ENCODE data around the gene ANGPT4.
"Not testable (repeated sequence)": the region's sequence is repeated elsewhere in the genome, so short reads cannot be mapped to it uniquely, and the experiment has no call there.

The ANGPT4 gene

DNA sequence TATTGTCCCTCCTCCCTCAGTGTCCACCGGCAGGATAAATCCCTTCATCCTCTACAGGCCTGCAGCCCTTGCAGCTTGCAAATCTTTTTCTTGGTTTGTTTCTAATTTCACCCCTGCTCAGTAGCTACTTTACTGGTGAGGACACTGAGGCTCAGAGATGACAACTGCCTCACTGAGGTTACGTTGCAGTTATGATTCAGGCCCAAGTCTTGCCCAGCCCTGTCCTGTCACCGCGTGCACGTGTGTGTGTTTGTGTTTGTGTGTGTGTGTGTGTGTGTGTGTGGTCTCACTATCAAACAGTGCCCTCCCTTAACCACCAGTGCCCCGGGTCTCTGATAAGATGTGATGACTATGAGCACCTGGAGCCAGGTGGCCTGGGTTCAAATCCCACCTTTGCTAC, 61.5 kb downstream of the ANGPT4 start:
- H3K4me3 ChIP-seq = no peak overlapping the region

DNA sequence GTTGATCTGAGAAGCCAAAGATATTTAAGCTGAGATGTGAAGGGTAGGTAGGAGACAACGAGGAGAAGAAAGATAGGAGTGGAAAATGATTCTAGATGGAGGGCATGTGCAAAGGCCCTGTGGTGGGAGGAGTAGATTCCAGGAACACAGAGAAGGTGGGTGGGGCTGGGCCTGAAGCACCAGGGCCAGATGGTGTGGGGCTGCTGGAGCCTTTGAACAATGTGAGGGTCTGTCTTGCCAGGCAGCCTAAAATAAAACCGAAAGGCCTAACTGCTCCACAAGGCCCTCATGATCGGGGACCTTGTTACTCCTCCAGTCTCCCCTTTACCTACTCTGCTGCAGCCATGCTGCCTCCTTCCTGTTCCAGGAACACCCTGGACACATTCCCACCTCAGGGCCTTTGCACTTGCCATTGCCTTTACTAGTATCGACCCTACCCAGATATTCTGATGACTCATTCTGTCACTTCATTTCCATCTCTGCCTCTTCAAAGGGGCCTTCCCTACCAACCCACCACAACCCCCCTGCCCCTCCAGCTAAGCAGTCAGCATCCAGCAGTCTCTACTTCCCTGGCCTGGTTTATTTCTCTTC, 62.6 kb downstream of the ANGPT4 start:
- Histone ChIP-seq H3K4me3 (no peak overlapping the region), H3K27ac (peak overlapping the region in 2 of 21 experiments; percentile 35 to 65)

More for the DNA sequence above, 61.5 kb downstream of the ANGPT4 start:
- H3K27ac ChIP-seq = peak overlapping the region in 2 of 21 experiments; percentile 35 to 65

DNA sequence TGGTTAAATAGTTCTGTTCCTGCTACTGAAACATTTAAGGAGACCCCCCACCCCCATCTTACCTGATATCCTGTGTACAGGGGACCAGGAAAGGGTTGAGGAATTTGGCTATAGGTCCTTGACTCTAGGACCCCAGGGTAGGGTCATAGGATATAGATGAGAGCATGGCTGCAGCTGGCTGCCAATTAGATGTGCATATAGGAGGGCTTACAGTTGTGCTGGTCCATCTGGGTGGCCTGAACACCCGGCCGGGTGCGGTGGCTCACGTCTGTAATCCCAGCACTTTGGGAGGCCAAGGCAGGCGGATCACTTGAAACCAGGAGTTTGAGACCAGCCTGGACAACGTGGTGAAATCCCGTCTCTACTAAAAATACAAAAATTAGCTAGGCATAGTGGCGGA, 67.4 kb downstream of the ANGPT4 start:
- H3K4me3 ChIP-seq = not testable (repeated sequence)
- H3K27ac ChIP-seq = peak overlapping the region in 1 of 21 experiments; percentile 29

DNA sequence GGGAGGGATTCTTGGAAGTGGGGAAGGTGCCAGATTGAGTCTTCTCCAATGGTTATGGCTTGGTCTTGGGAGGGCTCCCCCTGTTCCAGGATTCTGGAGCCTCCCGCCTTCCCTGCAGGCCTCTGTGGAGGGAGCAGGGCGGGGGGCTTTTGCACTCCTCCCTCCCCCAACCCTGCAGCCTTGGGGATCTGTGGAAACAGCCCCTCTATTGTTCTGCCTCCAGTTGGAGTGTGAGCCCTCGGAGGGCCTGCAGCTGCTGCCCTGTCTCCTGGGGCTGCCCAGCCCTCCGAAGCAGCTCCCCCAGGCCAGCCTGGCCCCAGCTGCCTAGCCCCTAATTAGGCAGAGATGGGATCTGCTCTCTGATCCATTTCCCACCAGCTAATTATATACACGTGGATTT, 67.9 kb downstream of the ANGPT4 start:
- H3K27ac ChIP-seq = peak overlapping the region in 2 of 21 experiments; percentile 15 to 29
- H3K4me3 ChIP-seq = no peak overlapping the region

DNA sequence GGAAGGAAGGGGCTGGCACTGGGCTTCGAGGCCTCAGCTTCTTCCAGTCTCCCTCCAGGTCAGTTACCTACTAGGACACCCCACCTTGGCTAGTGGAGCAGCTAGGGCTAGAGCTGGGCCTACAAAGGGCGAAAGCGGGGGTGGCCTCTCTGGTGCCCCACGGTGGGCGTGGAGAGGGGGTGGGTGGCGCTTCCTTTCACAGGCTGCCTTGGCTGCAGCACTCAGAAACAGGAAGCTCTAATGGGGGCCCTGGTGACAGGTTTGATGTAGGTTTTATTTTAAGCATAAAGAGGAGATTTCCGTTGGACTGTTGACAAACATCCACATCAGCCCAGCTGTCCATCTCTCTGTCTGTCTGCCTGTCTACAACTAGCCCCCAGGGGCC, 69.2 kb downstream of the ANGPT4 start:
- Histone ChIP-seq H3K27ac (peak overlapping the region in 16 of 21 experiments; percentile 7 to 85 (median 52)), H3K4me3 (peak overlapping the region in 6 of 7 experiments; percentile 0 to 50 (median 12))

DNA sequence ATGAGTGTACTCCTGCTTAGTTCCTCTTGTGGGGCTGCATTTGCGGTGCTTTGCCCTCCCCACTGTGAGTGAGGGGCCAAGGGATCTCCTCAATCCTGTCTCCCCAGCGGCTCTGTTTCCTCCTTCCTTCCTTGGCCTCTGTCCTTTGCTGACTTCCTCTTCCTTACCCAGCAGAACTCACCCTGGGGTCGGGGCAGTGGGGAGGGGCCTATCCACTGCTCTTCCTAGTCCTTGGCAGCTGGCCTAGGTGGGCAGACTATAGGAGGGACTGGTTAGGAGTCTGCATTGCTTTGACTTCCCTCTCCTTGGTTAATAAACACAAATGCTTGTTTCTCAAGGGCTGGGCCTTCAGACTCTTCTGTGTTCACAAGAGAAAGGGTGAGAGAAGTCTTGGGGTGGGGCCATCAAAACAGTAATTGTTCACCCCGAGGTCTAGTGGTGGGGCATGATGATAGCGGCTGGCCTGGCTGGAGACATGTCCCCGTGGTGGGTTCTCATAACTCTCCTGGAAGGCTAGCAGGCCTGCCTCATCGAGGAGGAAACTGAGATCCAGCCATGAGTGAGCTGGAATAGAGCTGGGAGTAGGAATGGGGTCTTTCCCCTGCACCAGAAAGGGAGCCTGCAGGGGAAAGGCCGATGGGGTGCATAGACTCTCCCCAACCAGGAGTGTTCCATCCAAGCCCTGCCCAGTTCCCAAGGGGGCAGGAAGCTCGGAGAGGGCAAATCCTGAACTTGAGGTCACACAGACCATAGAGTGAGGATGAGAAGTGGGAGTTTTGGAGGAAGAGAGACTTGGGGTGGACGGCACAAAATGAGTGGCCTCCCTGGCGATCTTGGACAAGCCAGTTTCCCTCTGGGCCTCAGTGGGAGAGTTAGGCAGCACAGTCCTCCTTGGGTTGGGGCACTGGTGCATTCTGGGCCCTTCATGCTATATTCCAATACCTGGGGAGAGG, 69.9 kb downstream of the ANGPT4 start:
- H3K27ac ChIP-seq = peak overlapping the region in 18 of 21 experiments; percentile 7 to 85 (median 60)
- peak overlapping the region; percentile 18 to 50 (median 37) for H3K4me3 ChIP-seq

DNA sequence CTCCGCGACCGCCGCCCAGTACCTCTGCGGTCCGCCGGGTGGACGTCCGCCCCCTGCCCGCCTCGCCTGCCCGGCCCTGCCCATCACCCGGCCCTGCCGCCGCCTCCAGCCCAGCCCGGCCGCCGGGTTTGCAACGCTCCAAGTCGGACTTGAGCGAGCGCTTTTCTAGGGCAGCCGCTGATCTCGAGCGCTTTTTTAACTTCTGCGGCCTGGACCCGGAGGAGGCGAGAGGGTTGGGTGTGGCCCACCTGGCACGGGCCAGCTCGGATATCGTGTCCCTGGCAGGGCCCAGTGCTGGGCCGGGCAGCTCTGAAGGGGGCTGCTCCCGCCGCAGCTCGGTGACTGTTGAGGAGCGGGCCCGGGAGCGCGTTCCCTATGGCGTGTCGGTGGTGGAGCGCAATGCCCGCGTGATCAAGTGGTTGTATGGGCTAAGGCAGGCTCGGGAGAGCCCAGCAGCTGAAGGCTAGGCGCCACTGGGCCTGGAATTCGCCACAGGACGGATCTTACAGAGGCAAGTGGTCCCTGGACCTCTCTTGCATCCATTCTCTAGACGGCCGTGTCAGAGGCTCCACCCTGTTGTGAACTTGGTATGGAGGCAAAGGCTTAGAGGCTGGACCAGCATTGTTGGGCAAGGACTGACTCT, 70.8 kb downstream of the ANGPT4 start:
- Histone ChIP-seq H3K27ac (peak overlapping the region in 19 of 21 experiments; percentile 6 to 85 (median 63)), H3K4me3 (peak overlapping the region; percentile 18 to 50 (median 37))

DNA sequence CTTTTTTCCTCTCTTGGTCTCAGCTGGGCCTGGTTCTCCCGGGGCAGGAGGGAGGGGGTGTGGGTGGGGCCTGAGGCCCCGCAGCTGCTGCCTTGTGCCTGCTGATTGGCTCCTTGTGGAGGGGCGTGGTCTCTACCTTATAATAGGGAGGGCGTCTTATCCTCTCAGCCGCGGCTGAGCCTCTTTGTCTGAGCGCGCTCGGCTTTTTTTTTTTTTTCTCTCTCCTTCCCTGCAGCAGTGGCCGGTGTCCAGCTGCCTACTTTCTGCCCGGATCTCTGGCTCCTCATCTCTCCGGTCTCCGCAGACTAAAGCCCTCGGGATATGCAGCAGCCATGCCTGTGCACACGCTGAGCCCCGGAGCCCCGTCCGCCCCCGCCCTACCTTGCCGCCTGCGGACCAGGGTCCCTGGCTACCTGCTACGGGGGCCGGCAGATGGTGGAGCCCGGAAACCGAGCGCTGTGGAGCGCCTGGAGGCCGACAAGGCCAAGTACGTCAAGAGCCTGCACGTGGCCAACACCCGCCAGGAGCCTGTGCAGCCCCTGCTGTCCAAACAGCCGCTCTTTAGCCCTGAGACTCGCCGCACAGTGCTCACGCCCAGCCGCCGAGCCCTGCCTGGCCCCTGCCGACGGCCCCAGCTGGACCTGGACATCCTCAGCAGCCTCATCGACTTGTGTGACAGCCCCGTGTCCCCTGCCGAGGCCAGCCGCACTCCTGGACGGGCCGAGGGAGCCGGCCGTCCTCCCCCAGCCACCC, 71.5 kb downstream of the ANGPT4 start:
- H3K4me3 ChIP-seq = peak overlapping the region; percentile 18 to 50 (median 37)
- H3K27ac ChIP-seq = peak overlapping the region in 20 of 21 experiments; percentile 6 to 85 (median 63)

DNA sequence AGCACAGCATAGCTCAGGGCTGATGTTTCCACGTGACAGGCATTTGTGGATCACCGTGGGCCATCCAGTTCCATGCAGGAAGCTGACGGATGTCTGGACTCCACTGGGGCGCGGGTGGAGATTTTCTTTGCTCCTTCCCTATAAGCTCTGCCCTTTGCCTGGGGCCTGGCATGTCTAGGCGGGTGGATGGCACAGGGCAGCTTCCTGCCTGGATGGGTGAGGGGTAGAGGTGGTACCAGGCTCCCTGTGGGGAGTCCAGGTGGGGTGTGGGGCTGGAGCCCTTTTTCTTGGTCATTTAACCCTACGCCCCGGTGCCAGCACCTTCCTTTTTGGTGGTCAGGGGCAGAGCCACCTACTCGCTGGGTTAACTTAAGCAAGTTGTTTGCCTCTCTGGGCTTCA, 72.2 kb downstream of the ANGPT4 start:
- Histone ChIP-seq H3K4me3 (peak overlapping the region in 3 of 7 experiments; percentile 36 to 50 (median 37)), H3K27ac (peak overlapping the region in 17 of 21 experiments; percentile 26 to 85 (median 67))

DNA sequence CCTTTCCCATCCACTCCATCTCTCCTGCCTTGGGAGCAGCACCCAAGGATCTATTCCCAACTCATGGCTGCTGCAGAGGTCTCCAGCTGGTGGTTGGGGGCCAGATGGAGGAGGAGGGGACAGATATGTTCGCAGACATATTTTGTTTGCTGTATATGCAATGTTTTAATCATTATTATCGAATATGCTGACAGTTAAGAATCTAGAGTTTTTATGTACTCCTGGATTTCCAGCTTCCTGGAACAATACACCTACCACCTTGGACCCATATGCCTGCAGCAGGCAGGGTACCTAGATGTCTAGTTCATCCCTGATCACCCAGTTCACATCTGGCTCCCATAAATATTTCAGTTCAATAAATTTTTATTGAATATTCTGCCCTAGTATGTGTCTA, 73.6 kb downstream of the ANGPT4 start:
- peak overlapping the region; percentile 33 to 58 (median 44) for H3K4me3 ChIP-seq
- H3K27ac ChIP-seq = peak overlapping the region in 19 of 21 experiments; percentile 16 to 85 (median 75)

DNA sequence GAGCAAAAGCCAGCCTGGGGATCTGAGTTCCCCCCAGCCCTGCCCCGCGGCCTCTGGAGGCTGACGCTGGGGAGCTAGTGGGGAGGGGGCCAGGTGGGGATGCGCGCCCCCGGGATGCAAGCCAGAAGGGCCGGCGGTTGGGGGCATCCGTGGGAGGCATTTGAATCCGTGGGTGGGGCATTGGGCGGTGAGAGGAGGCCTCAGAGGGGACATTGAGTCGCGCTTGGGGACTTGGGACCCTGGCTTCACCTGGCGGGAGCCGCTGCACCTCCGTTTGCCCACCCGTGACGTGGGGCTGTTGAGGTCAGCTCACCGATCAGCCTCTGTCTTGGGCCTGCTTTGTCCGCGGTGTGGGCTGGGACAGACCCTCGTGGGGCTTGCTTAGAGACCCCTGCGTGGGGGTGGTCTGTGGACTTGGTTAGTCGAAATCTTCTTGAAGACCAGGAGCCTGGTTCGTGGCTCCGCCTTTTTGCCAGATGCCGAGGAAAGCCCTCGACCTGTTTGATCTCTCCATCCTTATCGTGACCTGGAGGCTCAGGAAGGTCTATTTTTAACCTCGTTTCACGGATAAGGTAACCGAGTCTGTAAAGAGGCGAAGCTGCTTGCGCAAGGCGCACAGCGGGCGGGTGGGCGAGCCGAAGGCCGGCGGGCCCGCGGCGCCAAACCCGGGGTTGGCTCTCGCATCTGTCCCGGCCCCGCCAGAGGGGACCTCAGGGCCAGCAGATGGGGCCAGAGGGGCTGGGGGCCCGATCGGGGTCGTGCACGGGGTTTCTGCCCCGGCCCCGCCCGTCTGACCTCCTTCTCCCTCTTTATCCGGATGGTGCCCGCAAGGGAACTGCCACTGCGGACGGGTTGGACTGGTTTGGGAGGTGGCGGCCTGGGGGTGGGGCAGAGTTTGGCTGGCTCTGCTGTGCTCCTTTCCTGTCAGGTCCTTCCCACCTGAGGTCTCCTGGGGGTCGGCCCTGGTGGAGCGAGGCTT, 74.3 kb downstream of the ANGPT4 start:
- H3K27ac ChIP-seq = peak overlapping the region in 20 of 21 experiments; percentile 64 to 85 (median 76)
- peak overlapping the region; percentile 33 to 58 (median 44) for H3K4me3 ChIP-seq

DNA sequence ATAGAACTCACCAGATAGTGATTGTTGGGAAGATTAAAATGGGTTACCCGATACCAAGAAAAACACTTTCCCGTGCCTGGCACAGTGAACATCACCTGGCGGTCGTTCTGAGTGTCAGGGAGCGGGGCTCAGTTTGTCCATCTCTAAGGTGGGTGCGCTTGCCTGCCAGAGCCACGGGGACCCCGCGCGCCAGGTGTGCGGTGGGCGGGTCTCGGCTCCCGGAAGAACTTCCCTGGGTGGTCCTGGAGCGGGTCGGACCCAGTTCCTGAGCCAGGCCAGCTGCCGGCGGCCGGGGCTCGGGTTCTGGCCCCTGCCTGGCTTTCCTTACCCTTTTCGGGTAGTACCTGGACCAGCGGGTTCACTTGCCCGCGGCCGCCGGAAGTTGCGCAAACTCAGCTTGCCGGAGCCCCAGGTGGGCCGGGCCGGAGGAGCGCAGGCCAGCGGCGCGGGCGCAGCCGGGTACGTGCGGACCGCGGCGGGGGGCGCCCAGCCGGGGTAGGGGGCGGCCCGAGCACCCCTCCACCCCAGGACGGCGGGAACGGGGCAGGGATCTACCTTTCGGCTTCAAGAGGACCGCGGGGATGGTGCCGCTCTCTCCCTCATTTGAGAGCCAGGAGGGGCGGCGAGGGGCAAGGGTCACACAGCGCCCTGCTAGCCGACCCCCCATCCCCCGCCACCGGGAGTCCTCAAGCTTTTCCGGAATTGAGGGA, 75.1 kb downstream of the ANGPT4 start:
- H3K4me3 ChIP-seq = peak overlapping the region; percentile 33 to 58 (median 44)
- peak overlapping the region in 20 of 21 experiments; percentile 64 to 85 (median 76) for H3K27ac ChIP-seq

DNA sequence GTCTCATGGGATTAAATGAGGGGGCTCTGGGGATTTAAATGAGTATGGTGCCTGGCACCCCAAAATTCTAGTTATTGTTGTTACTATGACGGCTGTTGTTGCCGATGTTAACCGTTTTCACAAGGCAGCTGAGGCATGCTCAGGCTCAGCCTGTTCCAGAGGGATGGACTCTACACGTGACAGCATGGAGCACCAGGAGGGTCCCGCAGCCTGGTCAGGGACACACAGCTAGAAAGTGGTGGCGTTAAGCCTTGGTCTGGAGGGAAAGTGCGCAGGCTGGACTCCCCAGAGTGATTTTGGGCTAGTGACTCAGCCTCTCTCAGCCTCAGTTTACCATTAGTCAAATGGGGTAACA, 75.7 kb downstream of the ANGPT4 start:
- peak overlapping the region in 2 of 7 experiments; percentile 41 to 44 for H3K4me3 ChIP-seq
- H3K27ac ChIP-seq = peak overlapping the region in 4 of 21 experiments; percentile 78 to 84 (median 80)

DNA sequence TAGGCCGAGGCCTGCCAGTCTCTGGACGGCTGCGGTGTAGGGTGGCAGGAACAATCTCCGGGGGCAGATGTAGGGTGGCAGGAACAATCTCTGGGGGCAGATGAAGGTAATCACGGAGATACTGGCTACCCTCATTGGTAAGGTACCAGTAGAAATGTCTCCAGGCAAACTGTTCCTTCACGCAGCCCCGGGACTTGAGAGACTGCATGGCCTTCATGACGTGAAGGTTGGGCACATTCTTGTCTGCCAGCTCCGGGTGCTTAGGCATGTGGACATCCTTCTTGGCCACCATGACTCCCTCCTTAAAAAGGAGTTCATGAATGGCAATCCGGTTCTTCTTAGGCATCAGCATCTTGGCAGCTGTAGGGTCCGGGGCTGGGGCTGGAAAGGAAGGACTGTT, 76.5 kb downstream of the ANGPT4 start:
- H3K27ac ChIP-seq = no peak overlapping the region
- no peak overlapping the region for H3K4me3 ChIP-seq

DNA sequence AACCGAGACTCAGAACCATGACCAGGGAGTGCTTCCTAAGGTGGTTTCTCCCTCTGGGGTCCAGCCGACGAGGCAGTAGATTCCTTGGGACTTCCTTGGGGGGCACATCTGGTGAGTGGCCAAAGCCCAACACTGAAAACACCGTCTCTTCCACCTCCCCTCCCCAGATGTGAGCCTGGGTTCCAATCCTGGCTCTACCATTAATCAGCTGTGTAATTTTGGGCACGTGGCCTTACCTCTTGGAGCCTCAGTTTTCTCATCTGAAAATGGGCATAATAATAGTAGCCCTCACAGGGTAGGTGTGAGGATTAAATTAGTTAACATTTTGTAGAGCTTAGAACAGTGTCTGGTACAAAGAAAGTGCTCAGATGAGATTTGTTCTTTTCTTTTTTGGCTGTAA, 77.1 kb downstream of the ANGPT4 start:
- Histone ChIP-seq H3K4me3 (no peak overlapping the region), H3K27ac (no peak overlapping the region)

DNA sequence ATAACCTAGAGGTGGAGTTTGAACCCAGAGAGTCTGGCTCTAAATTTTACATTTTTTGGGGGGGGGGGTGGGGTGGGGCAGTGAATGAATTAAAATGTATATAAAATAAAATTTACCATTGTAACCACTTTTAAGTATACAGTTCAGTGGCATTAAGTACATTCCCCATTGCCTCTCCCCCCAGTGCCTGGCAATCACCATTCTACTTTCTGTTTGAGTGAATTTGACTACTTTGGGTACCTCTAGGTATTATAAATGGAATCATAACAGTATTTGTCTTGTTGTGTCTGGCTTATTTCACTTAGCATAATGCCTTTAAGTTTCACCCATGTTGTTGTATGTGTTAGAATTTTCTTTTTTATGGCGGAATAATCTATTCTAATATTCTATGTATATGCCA, 79.9 kb downstream of the ANGPT4 start:
- Histone ChIP-seq H3K4me3 (no peak overlapping the region), H3K27ac (peak overlapping the region in 4 of 21 experiments; percentile 10 to 68 (median 38))

DNA sequence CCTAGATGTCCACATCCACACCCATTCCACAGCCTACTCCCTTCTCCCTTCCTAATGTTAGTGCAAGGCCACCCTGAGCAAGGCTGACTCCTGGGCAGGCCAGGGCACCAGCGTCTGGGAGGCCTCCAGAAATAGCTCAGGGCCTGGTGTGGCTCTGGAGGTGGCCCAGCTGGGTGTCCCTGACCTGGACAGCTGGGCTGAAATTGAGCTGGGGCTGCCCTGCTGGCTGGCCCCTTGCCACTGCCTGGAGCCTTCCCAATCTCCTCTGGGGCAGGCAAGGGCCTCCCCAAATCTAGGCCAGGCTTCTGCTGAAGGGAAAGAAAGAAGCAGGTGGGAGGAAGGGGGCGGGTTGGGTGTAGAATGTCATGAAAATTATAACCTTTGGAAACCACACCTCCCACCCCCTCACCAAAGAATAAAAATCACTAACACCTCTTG, 80.5 kb downstream of the ANGPT4 start:
- no peak overlapping the region for H3K4me3 ChIP-seq

More for the DNA sequence above, 80.5 kb downstream of the ANGPT4 start:
- H3K27ac ChIP-seq = peak overlapping the region in 10 of 21 experiments; percentile 9 to 99 (median 38)

All from skin epidermis (tissue), 12 donors.